ENCODE measurements around the gene SRD5A3.

Gene SRD5A3

GRCh38 chr4:55410431-55410830, 64.4 kb downstream of the SRD5A3 start:
- DNase-seq = no peak

GRCh38 chr4:55411621-55412020, 65.6 kb downstream of the SRD5A3 start:
- DNase-seq = no peak

- no peak for DNase-seq
Observed at GRCh38 chr4:55416176-55416575, 70.1 kb downstream of the SRD5A3 start.
